Activated CD4-positive, CD25-positive, alpha-beta regulatory T cell treated with anti-CD3 and anti-CD28 coated beads, Interleukin-2, amount 50 U/mL, for 24 hours (primary cell): ENCODE data around the gene ASPDH.
A peak's percentile ranks its signal among the peaks of the same experiment; 100 is the strongest.

ENCODE experiments used
- ATAC-seq, 2 donors: fragments of 150-1000 bp; cut with Tn5 transposase; one replicate each; pipeline ENCODE4 v1.10.0; 2021; ENCODE audit warnings: mild to moderate bottlenecking in 1 of 2, moderate library complexity in 1 of 2

Gene ASPDH

DNA sequence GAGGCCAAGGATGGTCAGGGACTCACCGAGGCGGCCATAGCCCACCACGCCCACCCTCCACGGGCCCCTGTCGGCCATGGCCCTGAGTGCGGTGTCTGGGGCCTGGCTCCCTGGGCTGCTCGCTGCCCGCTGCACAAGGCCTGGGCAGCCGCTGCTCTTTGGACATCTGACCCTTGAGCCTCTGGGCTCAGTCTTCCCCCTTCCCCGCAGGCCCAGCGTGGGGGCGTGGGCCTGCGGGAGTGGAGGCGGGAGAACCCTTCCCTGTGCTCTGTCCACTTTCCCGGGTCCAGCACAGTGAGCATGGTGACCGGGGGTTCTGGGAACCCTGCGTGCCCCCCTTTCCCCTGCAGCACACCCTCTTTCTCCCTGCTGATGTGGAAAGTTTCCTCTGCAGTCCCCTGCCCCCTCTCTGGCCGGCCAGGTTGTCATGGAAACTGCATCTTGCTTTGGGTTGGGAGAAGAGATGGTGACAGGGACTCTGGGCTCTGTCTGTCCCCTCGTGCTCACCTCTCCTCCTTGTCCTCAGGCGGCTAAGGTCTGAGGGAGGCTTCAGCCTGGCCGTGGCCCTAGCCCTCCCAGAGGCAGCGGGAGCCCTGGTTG is at the start of gene ASPDH:
TSS of gene ASPDH (minus strand) at position 168 of the 600 bp plus-strand sequence. CDS start at position 78, 90 bp downstream.
- no peak for ATAC-seq

DNA sequence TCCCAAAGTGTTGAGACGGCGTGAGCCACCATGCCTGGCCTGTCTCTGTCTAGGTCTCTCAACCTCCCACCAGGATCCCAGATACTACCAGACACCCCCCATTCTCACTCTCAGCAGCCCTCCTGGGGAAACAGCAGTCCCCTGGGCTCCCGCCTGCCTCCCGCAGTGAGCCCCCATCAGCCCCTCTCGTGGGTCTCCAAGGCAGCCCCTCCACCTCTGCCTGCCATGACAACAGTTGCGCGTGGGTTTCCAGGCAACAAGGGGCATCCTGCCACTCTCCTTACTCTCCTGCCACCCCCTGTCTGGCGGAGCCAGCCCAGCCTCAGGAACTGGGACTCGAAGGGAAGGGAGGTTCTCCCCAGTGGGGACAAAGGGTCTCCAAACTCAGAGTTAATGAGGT is 49.3 kb upstream of the ASPDH start:
- no peak for ATAC-seq

DNA sequence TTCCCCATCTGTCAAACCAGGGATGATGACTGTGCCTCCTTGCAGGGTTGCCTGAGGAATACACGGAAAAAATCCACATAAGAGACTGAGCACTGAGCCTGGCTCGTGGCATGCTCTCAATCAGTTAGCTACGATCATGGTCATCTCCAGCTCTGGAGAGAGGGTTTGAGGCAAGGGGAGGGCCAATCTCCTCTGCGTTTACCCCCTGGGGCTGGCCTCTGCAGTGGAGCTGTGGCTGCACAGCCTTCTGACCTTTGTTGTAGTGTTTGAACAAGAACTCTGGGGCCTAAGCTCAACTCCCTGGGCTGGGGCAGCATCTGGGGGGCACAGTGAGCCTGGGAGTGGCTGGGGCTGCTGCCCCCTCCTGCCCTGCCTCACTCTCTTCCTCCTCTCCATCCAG is 48.6 kb upstream of the ASPDH start:
- no peak for ATAC-seq

DNA sequence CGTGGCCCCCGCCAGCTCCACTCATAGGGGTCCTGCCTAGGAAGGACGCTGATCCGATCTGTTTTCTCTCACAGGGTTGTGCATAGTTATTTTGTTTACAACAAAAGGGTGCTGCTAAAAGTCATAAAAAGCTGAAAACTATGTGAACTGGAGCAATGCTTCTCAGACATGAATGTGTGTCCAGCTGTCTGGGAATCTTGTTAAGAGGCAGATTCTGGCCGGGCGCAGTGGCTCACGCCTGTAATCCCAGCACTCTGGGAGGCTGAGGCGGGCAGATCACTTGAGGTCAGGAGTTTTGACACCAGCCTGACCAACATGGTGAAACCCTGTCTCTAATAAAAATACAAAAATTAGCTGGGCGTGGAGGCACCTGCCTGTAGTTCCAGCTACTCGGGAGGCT is 45.9 kb upstream of the ASPDH start:
- no peak for ATAC-seq

DNA sequence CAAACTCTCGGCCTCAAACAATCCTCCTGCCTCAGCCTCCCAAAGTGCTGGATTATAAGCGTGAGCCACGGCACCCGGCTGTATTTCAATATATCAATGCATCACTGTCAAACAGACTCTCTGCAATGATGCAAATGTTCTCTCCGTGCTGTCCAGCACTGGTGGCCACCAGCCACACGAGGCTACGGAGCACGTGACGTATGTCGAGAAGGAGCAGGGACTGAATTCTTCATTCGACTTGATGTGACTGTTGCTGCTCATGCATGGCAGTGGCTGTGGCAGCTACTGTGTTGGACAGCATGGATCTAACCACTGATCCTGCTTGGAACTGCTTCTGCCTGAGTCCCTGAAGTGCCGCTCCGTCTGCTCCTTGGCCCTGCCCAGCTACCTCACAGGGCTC is 44.7 kb upstream of the ASPDH start:
- ATAC-seq = no peak

DNA sequence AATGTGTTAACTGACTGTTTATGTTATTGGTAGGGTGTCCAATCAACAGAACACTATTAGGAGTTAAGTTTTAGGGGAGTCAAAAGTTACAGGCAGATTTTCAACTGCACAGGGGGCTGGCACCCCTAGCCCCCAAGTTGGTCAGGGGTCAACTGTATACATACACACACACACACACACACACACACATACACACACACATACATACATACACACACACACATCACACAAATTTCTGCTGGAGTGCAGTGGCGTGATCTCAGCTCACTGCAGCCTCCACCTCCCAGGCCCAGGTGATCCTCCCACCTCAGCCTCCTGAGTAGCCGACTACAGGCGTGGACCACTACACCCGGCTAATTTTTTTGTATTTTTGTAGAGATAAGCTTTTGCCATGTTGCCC is 44.3 kb upstream of the ASPDH start:
- no peak for ATAC-seq

DNA sequence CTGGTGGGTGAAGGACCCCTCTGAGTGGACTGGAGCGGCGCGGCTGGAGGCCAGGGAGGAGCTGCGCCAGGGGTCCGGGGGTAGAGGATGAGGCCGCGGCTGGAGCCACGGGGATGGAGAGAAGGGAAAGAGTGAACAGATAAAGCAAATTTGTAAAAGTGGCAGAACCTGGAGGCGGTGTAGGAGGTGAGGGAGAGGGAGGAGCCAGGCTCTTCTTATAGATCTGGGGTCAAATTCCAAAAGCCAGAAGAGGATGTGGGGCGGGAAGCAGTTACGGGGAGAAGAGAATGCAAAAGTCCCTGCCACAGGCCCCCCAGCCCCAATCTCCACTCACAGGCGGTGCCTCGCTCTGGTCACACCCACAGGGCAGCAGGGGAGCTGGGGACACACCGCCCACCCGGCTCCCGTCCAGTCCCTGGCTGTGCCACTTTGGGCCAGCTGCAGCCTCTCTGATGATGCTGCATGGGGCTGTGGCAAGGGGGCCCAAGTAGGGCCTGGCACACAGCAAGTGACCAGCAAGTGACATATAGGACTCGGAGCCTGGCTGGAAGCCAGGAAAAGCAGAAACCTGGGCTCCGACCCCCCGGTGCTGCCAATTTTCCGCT is 43.4 kb upstream of the ASPDH start:
- no peak for ATAC-seq

DNA sequence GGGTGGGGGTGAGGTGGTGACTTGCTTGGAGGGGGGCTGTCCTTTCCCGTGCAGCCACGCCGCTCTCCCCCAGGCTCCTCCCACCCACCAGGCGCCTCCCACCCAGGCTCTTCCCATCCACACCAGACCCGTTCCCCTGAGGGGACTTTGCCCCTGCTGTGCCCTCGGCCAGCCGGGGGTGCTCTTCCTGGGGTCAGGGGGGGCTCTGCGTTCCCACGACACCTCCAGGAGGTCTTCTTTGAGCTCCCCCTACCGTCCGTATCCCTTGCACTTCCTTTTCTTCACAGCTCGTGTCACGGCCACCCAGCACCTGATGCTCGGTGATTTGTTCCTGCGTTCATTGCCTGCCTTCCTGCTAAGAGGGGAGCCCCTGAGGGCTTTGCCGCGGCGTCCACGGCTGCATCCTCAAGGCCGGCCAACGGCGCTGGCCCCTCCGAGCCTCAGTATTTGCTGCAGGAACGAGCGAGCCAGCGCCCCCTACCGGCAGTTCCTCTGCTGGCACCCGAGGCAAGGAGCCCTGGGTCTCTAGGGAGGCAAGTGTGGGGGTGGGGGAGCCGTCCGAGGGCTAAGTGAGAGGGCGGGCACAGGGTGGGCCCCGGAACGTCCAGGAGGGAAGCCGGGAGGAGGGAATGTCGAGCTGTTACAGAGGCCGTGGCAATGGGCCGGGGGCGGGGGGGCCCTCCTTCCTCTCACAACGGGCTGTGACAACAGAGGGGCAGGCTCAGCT is 42.7 kb upstream of the ASPDH start:
- peak; percentile 68 to 75 for ATAC-seq

DNA sequence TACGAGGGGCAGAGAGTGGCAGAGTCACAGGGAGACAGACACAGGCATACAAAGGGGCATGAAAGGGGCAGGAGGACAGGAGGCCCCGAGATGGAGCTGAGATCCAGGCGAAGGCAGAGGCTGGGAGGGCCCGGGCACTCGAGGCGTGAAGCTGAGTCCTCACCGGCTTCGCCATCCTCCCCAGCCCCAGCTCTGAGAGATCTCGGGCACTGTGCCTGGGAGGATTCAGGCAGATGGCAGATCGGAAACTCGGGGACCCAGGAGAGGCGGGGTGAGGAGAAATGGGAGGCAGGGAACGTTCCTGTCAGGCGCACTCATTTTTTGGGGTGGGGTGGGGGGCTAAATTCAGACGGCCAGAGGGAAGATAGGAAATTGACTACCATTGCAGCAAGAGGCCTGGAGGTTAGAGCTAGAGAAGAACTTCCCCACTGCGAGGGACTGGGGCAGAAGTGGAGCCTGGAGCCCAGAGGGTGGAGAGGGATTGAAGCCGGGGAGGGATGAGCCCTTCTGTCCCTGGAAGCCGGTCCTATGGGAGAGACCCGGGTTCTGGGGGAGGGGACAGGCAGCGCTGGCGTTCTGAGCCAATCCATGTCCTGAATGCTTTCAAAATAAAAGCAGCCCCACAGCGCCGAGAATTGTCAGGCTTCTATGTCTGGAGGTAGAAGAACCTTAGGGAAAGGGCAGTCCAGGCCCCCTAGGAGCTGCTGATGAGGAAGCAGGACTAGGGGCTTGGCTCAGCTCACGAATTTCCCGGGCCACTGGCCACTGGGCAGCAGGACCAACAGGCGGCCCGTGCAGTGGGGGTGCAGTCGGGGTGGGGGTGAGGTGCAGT is 42.0 kb upstream of the ASPDH start:
- ATAC-seq = no peak

DNA sequence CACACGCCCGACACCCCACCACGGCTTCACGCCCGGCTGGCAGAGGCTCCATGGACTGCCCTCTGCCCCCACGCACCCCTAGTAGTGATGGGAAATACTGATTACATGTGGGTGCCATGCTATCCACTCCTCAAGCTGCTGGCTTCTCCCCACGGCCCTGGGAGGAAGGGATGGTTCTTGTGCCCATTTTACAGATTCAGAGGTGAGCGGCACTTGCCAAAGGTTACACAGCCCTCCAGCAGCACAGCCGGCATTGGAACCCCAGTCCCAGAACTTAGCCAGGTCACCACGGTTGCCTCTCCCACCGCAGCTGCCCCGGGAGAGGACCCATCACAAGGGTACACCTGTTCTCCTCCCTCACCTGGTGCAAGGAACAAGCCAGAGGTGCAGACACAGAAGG is 41.3 kb upstream of the ASPDH start:
- ATAC-seq = no peak

DNA sequence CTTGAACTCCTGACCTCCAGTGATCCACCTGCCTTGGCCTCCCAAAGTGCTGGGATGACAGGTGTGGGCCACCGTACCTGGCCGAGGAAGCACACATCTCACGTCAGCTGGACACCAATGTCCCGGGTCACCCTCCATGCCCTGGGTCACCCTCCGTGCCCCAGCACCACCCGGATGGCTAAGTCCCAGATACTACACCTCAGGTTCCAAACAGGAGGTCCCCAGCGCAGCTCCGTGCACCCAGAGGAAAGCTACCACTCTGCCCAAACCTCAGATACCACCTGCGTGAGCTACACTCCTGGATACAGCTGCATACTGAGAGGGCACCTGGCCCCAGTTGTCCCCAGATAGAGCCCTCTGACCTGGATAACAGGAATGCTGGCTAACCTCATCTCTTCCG is 40.5 kb upstream of the ASPDH start:
- ATAC-seq = no peak

DNA sequence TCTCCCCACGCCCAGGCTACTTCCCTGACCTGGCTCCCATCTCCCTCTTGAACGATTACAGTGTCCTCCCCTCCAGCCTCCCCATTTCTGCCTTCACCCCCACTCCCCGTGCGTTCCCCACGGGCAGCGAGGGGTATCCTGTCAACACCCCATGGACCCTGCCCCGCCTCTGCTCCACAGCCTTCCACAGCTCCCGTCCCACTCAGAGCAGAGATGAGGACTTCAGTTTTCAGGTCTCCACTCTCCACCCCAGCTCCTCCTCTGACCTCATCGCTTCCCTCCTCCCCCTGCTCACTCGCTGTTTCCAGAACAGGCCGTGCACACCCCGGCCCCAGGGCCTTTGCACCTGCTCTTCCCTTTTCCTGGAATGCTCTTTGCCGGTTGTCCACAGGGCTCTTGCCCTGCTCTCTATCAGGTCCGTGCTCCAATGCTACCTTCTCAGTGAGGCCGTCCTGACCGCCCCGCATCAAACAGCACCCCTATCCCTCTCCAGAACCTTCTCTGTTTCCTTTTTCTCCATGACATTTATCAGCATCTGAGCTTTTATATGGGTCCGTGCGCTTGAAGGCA is 39.5 kb upstream of the ASPDH start:
- no peak for ATAC-seq

DNA sequence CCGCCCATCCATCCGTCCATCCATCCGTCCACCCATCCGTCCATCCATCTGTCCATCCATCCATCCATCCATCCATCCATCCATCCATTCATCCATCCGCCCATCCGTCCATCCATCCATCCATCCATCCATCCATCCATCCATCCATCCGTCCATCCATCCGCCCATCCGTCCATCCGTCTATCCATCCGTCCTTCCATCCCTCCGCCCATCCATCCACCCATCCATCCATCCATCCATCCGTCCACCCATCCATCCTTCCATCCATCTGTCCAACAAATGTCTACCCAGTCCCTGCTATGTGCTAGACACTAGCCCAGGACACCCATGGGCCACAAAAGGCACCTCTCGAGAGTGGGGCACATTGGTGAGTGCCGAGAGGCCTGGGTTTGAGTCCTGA is 38.8 kb upstream of the ASPDH start:
- ATAC-seq = no peak

DNA sequence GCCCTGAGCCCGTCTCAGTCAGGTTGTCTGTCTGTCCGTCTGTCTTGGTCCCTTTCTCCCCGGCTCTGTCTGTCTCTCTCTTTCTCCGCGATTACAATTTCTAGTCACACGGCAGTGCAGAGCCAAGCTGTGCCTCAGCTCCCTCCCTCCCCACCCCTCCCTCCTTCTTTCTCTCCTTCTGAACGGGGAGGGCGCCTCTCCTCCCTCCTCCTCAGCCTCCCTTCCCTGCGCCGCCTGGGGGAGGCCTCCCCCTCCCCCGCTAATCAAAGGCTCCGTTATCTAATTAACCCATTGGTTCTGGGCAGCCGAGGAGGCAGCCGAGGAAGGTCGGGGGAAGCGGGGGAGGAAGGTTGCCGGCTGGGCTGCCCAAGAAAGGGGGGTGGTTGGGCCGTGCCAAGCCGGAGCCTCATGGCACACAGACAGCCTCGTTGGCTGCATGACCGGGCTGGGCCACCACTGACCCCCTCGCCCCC is 38.0 kb upstream of the ASPDH start:
- ATAC-seq = no peak

DNA sequence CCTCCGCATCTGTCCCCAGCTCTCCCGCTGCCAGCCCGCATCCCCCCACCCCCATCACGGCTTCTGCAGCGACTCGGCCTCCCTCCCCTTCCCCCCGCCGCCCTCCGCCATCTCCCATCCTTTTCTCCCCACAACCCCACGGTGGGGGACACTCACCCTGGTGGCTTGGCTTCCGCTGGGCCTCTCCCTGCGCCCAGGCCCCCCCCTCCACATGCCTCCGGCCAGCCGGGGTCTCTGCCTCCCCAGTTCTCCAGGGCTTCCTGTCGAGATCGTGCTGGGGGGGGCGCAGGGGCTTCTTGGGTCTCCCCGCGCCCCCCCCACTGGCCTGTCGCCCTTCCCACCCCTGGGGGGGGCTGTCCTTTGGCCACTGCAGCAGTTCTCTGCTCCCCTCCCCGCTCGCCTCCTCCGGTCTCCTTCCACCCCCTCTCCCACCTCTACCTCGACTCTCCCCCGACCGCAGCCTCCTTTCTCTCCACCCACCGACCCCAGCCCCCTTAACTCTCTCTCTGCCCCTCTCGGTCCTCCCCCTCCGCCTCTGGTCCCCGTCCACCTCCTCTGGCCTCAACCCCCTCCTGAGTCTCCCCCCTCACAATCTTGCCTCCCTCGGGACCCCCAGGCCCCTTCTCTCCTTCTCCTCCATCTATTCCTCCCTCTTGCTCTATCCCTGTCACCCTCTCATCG is 37.5 kb upstream of the ASPDH start:
- ATAC-seq = no peak

DNA sequence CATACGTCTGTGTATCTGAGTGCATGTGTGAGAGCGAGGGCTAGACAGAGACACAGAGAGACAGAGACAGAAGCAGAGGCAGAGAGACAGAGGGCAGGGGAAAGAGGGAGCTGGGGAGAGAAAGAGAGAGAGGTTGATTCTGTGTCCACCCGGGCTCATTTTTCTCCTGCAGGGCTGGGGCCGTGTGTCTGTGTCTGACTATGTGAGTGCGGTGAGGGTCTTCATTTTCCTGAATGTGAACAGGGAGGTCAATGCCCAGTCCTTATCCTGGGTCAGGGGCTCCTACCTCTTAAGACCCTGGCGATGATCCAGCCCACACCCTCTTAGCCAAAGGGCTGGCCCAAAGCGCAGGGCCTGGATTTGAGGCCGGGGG is 36.9 kb upstream of the ASPDH start:
- no peak for ATAC-seq

DNA sequence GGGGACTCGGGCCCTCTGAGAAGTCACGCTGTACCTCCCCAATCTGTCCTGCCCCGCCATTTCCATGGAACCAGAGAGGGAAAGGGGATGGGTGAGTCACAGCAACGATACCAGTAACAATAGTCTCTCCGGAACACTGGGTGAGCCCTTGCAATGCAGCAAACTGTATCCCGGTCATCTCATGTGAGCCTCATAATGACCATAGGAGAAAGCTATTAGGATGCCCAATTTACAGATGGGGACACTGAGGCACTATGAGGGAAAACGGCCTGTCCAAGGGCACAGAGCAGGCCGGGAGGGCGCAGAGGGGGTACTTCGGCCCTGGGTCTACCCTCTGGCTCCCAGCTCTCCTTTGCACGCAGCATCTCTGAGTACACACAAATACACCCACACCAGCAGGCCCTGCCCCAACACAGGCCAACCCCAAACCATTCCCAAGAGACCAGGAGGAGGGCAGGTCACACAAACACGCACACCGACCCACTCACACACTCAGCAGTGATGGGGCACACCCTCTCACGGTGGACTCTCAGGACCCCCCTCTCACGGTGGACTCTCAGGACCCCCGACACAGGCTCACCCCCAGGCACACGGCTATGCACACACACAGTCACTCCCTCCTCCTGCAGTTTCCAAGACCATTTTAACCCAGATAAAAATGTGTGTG is 36.3 kb upstream of the ASPDH start:
- no peak for ATAC-seq

DNA sequence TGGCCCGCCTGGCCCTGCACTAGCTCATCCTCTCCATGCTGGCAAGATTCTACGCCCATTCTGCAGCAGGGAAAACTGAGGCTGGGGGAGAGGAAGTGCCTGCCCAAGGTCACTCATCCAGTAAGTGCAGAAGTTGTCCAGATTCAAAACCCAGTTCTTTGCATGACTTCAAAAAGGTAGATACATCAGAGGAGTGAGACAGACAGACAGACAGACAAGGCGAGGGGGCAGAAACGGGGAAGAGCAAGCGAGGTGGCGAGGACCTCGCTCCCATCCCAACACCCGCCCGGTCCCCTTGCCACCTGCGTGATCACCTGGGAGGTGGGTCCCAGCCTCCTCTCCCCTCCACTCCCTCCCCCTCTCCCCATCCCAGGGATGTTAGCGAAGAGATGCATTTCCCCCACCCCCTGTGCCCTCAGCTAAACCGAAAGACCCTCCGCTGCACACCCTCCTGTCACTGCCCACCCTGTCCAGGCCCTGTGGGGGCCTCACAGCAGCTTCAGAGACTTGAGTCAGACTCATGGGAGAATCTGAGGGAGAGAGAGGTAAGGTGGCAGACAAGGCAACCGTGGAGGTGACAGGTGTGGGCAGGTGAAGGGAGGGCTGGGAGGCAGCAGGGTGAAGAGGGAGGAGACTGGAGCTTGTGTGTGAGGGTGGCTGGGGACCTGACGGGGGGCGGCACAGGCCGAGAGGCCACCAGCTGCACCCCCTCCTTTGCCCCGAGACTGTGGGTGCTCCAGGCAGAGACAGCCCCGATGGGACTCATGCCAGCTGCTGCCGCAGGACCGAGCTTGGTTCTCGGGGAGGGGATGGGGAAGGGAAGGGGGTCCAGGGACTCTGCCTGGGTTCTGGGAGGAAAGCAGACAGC is 35.6 kb upstream of the ASPDH start:
- no peak for ATAC-seq

DNA sequence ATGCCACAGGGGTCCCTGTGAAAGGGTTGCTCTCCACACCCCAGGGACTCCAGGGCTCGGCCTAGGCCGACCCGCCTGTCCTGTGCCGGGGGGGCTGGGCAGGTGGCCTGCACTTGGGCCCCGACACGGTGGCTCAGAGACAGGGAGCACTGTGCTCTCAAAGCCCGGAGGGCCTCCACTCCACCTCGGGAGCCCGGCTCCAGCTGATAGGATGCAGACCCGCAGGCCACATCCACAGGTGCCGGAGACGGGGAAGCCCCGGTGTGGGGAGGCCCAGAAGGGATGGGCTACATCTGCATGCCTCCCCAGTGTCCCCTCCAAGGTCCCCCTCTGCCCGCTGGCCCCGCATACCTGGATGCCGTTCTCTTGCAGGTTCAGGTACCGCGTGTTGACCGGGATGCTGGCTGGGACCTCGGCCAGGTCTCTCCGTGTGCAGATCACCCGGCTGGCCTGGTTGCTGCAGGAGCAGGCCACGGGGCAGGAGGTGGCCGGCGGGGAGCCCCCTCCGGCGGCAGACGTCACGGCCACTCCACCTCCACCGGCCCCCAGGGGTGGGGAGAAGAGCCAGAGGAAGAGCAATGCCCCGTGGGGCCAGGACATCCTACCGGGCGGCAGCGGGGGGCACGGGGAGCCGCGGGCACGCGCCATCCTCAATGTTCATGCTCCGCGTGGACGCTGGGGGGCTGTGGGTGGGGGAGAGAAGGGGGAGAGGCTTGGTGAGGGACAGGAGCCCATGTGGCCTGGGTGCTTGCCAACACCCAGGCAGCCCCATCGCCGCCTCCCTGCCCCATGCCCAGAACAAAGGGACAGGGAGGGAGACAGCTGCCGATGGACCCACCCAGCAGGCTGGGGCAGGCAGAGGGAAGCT is 34.7 kb upstream of the ASPDH start:
- no peak for ATAC-seq
